Activated B cell treated with CpG ODN at 0.5 μM for 24 hours (primary cell): ENCODE results near the gene ZNF474. TPM values are rescaled to one million over a fixed set of nuclear protein-coding genes. Genes with fewer than 3 reads are reported as not detected.

Experiments
- ATAC-seq: fragments of 200-7000 bp; cut with Tn5 transposase; one replicate; pipeline ENCODE4 v1.10.0; 2021; ENCODE audit warnings: low read depth, mild to moderate bottlenecking, moderate library complexity
- CTCF ChIA-PET: fragments of 350-600 bp; sonication (Branson Sonifier 250); formaldehyde crosslinking; loops from one replicate; lab custom pipeline; 2021; ENCODE audit warnings: antibody characterized with exemption; lab: Charles Lee
- POLR2A ChIA-PET: fragments of 350-600 bp; sonication (Branson Sonifier 250); formaldehyde crosslinking; loops from one replicate; lab custom pipeline; 2021; ENCODE audit warnings: antibody characterized with exemption; lab: Charles Lee
- DNase-seq: peaks from one replicate; pipeline ENCODE4 v3.0.0; 2022
- H3K27ac Mint-ChIP-seq: one replicate; pipeline ENCODE4 v1.8.0; 2020; ENCODE audit warnings: mixed read lengths
- H3K27me3 Mint-ChIP-seq: one replicate; pipeline ENCODE4 v1.8.0; 2021; ENCODE audit warnings: mixed read lengths
- H3K36me3 Mint-ChIP-seq: one replicate; pipeline ENCODE4 v1.8.0; 2021; ENCODE audit warnings: low read depth, mixed read lengths
- H3K4me1 Mint-ChIP-seq: one replicate; pipeline ENCODE4 v1.8.0; 2021; ENCODE audit warnings: mixed read lengths
- H3K4me3 Mint-ChIP-seq: one replicate; pipeline ENCODE4 v1.8.0; 2020; ENCODE audit warnings: mild to moderate bottlenecking, mixed read lengths
- H3K9me3 Mint-ChIP-seq: one replicate; pipeline ENCODE4 v1.8.0; 2020; ENCODE audit warnings: mixed read lengths
- intact Hi-C: fragments of 100-400 bp; cut with micrococcal nuclease; formaldehyde crosslinking; loops from one replicate; pipeline ENCODE4 v1.15.1; 2024
- total RNA-seq: library from RNA; stranded (reverse); gene quantifications from 2 replicates; pipeline ENCODE4 v1.2.3, GENCODE V29; 2022
- TF ChIP-seq, protein P1 (sequence below): fragments of 200-600 bp; IDR thresholded peaks from one replicate; pipeline ENCODE4 v1.8.0; 2022; ENCODE audit warnings: antibody characterized with exemption, mild to moderate bottlenecking

The ZNF474 gene
- total RNA-seq, 1 donor from 2014 or later = not detected

DNA sequence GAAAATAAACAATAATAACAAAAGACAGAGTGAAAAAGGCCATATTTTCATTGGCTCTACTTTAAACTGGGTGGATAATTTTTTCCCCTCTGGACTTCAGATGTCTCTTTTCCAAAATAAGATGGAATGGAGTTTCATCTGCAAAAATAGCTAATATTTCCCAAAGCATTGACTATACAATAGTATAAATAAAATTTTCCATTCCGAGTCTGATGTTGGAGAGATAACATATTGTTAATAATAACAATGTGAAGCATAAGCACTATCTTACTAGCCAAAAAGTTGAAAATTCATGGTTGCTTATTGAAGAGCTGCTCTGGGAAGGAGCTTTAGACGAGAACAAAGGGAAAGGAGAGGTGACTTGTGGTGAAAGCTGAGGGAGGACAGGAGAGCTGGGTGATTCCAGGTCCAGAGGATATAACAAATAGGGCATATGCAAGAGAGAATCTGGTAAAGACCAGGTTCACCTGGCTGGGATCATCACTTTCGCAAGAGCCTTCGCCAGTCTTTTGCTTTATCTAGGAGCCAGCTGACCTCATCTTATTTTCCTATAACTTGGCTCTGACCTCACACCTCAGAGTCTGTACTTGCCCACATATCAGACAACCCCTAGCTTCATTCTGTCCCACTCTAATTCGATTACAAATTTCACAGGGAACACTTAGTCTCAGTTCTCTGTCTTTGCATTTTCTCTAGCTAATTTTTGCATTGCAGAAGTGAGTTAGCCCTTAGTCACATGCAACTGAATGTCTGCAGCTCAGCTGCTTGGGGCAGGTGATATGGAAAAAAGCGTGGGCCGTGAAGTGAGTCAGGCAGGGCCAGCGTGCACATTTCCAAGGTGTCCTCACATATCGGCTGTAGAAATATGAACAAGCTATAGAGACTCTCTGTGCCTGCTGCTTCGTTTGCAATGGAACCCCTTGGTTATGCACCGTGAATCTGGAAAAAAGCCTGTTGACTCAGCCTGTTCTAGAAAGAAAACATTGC is 7.6 kb upstream of the ZNF474 start:
- CTCF ChIA-PET = no interaction called here
- DNase-seq = no peak
- Mint-ChIP-seq H3K4me1 (no peaks in the 10 kb centered on the region), H3K4me3 (no peak overlapping the region), H3K27ac (no peak overlapping the region), H3K27me3 (peaks cover 8% of the 10 kb centered on the region), H3K36me3 (no peaks in the 10 kb centered on the region), H3K9me3 (no peaks in the 10 kb centered on the region)
- POLR2A ChIA-PET = no interaction called here
- ATAC-seq = no peak
- TF ChIP-seq, protein P1, sequence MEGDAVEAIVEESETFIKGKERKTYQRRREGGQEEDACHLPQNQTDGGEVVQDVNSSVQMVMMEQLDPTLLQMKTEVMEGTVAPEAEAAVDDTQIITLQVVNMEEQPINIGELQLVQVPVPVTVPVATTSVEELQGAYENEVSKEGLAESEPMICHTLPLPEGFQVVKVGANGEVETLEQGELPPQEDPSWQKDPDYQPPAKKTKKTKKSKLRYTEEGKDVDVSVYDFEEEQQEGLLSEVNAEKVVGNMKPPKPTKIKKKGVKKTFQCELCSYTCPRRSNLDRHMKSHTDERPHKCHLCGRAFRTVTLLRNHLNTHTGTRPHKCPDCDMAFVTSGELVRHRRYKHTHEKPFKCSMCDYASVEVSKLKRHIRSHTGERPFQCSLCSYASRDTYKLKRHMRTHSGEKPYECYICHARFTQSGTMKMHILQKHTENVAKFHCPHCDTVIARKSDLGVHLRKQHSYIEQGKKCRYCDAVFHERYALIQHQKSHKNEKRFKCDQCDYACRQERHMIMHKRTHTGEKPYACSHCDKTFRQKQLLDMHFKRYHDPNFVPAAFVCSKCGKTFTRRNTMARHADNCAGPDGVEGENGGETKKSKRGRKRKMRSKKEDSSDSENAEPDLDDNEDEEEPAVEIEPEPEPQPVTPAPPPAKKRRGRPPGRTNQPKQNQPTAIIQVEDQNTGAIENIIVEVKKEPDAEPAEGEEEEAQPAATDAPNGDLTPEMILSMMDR = no peak
- intact Hi-C loops = no loop called here

DNA sequence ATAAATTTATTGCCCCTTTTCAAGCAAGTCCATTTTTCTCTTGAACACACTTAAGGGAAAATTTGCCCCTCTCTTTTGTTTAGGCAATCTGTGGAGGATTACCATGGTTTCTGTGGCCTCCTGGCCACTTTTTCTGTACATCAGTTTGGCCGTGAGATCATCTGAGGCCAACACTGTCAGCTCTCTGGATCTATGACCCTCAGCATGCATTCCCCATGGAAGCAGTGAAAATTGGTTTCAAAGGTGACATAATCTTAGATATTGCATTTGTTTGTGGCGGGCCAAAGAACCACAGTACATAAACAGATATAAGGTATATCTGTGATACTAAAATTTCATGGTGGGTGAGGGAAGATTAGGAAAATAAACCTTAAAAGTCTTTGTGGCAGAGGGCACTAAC is 4.6 kb upstream of the ZNF474 start:
- TF ChIP-seq, protein P1 = no peak
- H3K36me3 Mint-ChIP-seq = no peaks in the 10 kb centered on the region
- H3K4me1 Mint-ChIP-seq = no peaks in the 10 kb centered on the region
- ChIA-PET POLR2A (no interaction called here), CTCF (no interaction called here)
- no peak overlapping the region for H3K4me3 Mint-ChIP-seq
- no peak overlapping the region for H3K27ac Mint-ChIP-seq
- intact Hi-C loops = no loop called here
- H3K27me3 Mint-ChIP-seq = peaks cover 5% of the 10 kb centered on the region
- H3K9me3 Mint-ChIP-seq = no peaks in the 10 kb centered on the region
- DNase-seq = no peak
- no peak for ATAC-seq

DNA sequence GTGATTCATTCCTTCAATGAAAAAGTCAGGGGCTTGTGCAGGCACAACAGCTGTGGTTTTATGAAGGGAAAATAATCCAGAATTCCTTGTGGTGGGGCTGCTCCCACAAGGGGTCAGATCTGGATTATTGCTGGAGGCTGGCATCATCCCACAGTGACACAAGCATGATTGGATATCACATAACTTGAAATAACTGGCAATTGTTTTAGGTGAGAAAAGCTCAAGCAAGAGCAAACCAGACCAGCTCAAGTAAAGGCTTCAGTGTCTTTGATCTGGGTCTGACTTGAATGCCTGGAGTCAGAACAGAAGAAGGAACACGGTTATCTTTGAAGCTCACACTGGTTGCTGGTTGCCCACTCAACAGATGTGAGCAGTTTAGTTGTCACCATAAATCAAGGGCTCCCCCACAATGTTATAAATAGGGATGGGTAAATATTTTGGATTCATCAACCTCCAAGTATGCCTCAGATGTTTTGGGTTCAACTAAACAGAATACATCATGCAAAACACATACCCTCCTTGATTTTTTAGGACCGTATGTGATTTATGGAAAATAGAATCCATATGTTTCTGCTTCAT is 3.1 kb upstream of the ZNF474 start:
- intact Hi-C loops = no loop called here
- H3K36me3 Mint-ChIP-seq = no peaks in the 10 kb centered on the region
- no peak overlapping the region for H3K27ac Mint-ChIP-seq
- TF ChIP-seq, protein P1 = no peak
- H3K4me3 Mint-ChIP-seq = no peak overlapping the region
- peaks cover 2% of the 10 kb centered on the region for H3K27me3 Mint-ChIP-seq
- no peaks in the 10 kb centered on the region for H3K4me1 Mint-ChIP-seq
- ATAC-seq (no peak), DNase-seq (no peak)
- no peaks in the 10 kb centered on the region for H3K9me3 Mint-ChIP-seq
- POLR2A ChIA-PET = no interaction called here
- CTCF ChIA-PET = no interaction called here

DNA sequence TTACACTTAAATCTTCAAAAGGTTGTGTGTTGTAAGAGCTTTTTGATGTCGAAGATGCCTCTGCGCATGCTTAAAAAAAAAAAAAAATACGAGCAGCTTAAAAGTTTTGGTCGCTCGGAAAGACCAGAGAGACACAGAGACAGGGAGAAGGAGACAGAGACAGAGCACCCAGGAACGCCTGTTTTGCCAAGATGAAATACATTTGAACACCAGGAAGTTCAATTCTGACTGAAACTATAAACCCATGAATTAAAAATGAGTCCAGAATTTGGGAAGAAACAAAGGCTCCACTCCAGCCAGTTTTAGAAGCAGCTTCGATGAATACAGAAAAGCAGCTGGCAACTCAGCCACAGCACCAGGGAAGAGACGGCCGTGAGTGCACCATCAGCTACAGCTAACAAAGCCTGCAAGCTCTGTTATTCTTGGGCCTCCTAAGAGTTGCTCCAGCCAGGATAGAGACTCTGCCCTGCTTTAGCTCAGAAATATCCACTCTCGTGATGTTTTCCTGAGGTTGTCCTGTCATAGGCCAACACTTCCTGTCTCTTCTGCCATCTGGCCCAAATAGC is 2.5 kb upstream of the ZNF474 start:
- Mint-ChIP-seq H3K27me3 (peaks cover 2% of the 10 kb centered on the region), H3K36me3 (no peaks in the 10 kb centered on the region), H3K9me3 (no peaks in the 10 kb centered on the region), H3K4me1 (no peaks in the 10 kb centered on the region), H3K4me3 (no peak overlapping the region), H3K27ac (no peak overlapping the region)
- ATAC-seq = no peak
- TF ChIP-seq, protein P1 = no peak
- CTCF ChIA-PET = no interaction called here
- intact Hi-C loops = no loop called here
- POLR2A ChIA-PET = no interaction called here
- DNase-seq = no peak

- no peaks in the 10 kb centered on the region for H3K27me3 Mint-ChIP-seq
- DNase-seq (no peak), ATAC-seq (no peak)
- ChIA-PET CTCF (no interaction called here), POLR2A (no interaction called here)
- H3K4me3 Mint-ChIP-seq = no peak overlapping the region
- TF ChIP-seq, protein P1 = no peak
- no peak overlapping the region for H3K27ac Mint-ChIP-seq
- no peaks in the 10 kb centered on the region for H3K36me3 Mint-ChIP-seq
- H3K4me1 Mint-ChIP-seq = no peaks in the 10 kb centered on the region
- H3K9me3 Mint-ChIP-seq = no peaks in the 10 kb centered on the region
- intact Hi-C loops = no loop called here
These were observed 806 bp downstream of the ZNF474 start for GRCh38 chr5:122130152-122130551.
